ENCODE results near the gene DNAAF5.

GRCh38 chr7:772005-772294 is 45.5 kb downstream of the DNAAF5 start:
- TF ChIP-seq, protein P1, sequence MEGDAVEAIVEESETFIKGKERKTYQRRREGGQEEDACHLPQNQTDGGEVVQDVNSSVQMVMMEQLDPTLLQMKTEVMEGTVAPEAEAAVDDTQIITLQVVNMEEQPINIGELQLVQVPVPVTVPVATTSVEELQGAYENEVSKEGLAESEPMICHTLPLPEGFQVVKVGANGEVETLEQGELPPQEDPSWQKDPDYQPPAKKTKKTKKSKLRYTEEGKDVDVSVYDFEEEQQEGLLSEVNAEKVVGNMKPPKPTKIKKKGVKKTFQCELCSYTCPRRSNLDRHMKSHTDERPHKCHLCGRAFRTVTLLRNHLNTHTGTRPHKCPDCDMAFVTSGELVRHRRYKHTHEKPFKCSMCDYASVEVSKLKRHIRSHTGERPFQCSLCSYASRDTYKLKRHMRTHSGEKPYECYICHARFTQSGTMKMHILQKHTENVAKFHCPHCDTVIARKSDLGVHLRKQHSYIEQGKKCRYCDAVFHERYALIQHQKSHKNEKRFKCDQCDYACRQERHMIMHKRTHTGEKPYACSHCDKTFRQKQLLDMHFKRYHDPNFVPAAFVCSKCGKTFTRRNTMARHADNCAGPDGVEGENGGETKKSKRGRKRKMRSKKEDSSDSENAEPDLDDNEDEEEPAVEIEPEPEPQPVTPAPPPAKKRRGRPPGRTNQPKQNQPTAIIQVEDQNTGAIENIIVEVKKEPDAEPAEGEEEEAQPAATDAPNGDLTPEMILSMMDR (conservative IDR thresholded peaks at IDR 0.05; ENCODE audit: low read length), result no peak
- TF ChIP-seq EZH2phosphoT487 (IDR thresholded peaks at IDR 0.05; ENCODE audit: borderline replicate concordance), result no peak
